Psoas muscle (tissue), 8 donors: ENCODE results near the gene PDE6G. TPM values are rescaled to one million over a fixed set of nuclear protein-coding genes. Genes with fewer than 3 reads are reported as not detected.

Experiments
- ATAC-seq, 4 donors: fragments of 200-7000 bp; cut with Tn5 transposase; one replicate each; pipeline ENCODE4 v1.9.1; 2020; ENCODE audit warnings: moderate library complexity in 3 of 4, mild to moderate bottlenecking in 2 of 4
- DNase-seq, 2 donors: peaks; one replicate each; pipeline ENCODE4 v3.0.0-alpha.2; 2020
- H3K27ac ChIP-seq: fragments of 200-600 bp; one replicate; pipeline ENCODE4 v1.8.0; 2022
- H3K27me3 ChIP-seq, 3 donors: fragments of 200-600 bp in 1 of 3; one replicate each; pipeline versions ENCODE4 v1.6.1 to v1.8.0; 2013 to 2022; ENCODE audit warnings: low read length in 2 of 3, mild to moderate bottlenecking in 2 of 3, moderate library complexity in 1 of 3; ENCODE audit not compliant: insufficient read depth in 3 of 3
- H3K36me3 ChIP-seq, 2 donors: fragments of 200-600 bp in 1 of 2; one replicate each; pipeline versions ENCODE4 v1.6.1 to v1.8.0; 2013 to 2022; ENCODE audit warnings: low read depth in 1 of 2, mild to moderate bottlenecking in 1 of 2, moderate library complexity in 1 of 2; ENCODE audit not compliant: insufficient read depth in 1 of 2
- H3K4me1 ChIP-seq: fragments of 200-600 bp; one replicate; pipeline ENCODE4 v1.8.0; 2022
- H3K4me3 ChIP-seq: fragments of 200-600 bp; one replicate; pipeline ENCODE4 v1.8.0; 2022; ENCODE audit warnings: mild to moderate bottlenecking
- H3K9me3 ChIP-seq: fragments of 200-600 bp; one replicate; pipeline ENCODE4 v1.8.0; 2022
- CTCF ChIP-seq: fragments of 200-600 bp; IDR thresholded peaks from one replicate; pipeline ENCODE4 v1.8.0; 2022; ENCODE audit warnings: antibody characterized with exemption
- WGBS, 3 donors: extraction: QIAGEN DNeasy Blood & Tissue Kit; methylation state at CpG; one replicate each; pipeline versions ENCODE4 v1.1.6 to v1.1.7; 2013; 5-methylcytosine and 5-hydroxymethylcytosine counted together
- intact Hi-C, 2 donors: fragments of 100-400 bp; cut with DNase I; formaldehyde crosslinking; loops; one replicate each; pipeline versions ENCODE4 v1.11.0 to v1.14.2; 2022
- polyA plus RNA-seq, 3 donors: library from polyadenylated mRNA; stranded (reverse); fragments of 200-250 nt; gene quantifications; one replicate each; pipeline ENCODE4 v1.2.3, GENCODE V29; 2013
- total RNA-seq, 4 donors: library from RNA; stranded (reverse); fragmentation: NEBNext Ultra II Directional in 2 of 4; extraction: Animal tissue kit (Norgen Biotek cat#: 25700) in 2 of 4; gene quantifications; one replicate each; pipeline versions ENCODE4 v1.2.1 to v1.2.4, GENCODE V29; 2021 to 2023
- donor health status: healthy with polysubstance abuse.
- donor health status: DM: no; HTN: no; CAD: no; lungs with moderate emphysema.
- donor health status: Bipolar disorder and iron deficiency.
- donor health status: healthy.
- donor health status: DM: yes; HTN: yes; CAD: no.
- donor health status: DM: no; HTN: no; CAD: no.
- donor health status: DM: no; HTN: no; CAD: no.
- donor health status: DM: yes; HTN: yes; CAD: no.

PDE6G gene
- total and polyA plus RNA-seq, 7 donors = 0.25 to 1.5 (median 0.60) TPM; not detected in 3

- H3K36me3 ChIP-seq = no peaks in the 10 kb centered on the region
- ATAC-seq (no peak), DNase-seq (no peak)
- whole genome bisulfite sequencing, 3 donors = 87 to 91% (median 89%) methylated on average over 15 of the region's 15 CpGs
- H3K27me3 ChIP-seq = peaks cover 0 to 26% (median 14%) of the 10 kb centered on the region in 3 donors
- TF ChIP-seq CTCF = no peak
- intact Hi-C loops = no loop called here
- H3K27ac ChIP-seq = no peak overlapping the region
- no peaks in the 10 kb centered on the region for H3K9me3 ChIP-seq
- no peaks in the 10 kb centered on the region for H3K4me1 ChIP-seq
- H3K4me3 ChIP-seq = no peak overlapping the region
These were observed 11.8 kb downstream of the PDE6G start for GRCh38 chr17:81644496-81644895.

DNA sequence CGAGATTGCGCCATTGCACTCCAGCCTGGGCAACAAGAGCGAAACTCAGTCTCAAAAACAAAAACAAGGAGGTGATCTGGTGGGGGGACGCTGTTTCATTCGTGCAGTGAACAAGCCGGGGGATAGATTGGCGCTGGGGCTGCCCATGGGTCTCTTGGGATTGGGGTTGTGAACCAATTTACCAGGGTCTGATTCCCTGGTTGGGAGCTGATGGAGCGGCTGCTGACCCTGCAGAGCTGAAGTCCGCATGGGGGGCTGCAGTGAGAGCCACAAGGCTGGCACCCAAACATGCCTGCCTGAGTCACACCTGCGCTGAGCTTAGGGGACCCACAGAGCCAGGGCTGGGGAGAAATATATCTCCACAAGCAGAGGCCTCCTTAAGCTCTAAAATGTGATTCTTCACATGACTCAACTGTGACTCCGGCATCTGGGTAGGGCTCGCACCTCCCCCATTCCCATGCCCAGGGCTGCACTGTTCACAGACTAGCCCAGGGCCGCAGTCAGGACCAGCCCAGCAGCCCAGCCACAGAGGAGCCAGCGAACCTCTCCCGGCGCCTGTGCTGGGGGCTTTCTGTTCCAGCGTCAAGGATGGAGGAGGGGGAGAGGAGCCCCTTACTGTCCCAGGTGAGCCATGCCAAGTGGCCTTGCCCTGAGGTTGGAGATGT lies 14.4 kb downstream of the PDE6G start:
- 91 to 93% (median 91%) methylated on average over 14 to 17 of the region's 17 CpGs for WGBS, 3 donors
- no peaks in the 10 kb centered on the region for H3K36me3 ChIP-seq
- peaks cover 0 to under 1% (median under 1%) of the 10 kb centered on the region in 3 donors for H3K27me3 ChIP-seq
- no peak for TF ChIP-seq CTCF
- no peak for DNase-seq
- H3K4me3 ChIP-seq = no peak overlapping the region
- intact Hi-C loops = no loop called here
- no peaks in the 10 kb centered on the region for H3K9me3 ChIP-seq
- no peak for ATAC-seq
- H3K4me1 ChIP-seq = peaks cover 7% of the 10 kb centered on the region
- H3K27ac ChIP-seq = no peak overlapping the region

GRCh38 chr17:81640011-81640410 lies 16.3 kb downstream of the PDE6G start:
- DNase-seq (no peak), ATAC-seq (no peak)
- H3K9me3 ChIP-seq = no peaks in the 10 kb centered on the region
- TF ChIP-seq CTCF = no peak
- H3K36me3 ChIP-seq = peaks cover 0 to 5% of the 10 kb centered on the region in 2 donors
- no peak overlapping the region for H3K4me3 ChIP-seq
- intact Hi-C loops = no loop called here
- H3K27me3 ChIP-seq = no peaks in the 10 kb centered on the region
- no peak overlapping the region for H3K27ac ChIP-seq
- 89 to 94% (median 91%) methylated on average over 9 of the region's 9 CpGs for WGBS, 3 donors
- peaks cover 18% of the 10 kb centered on the region for H3K4me1 ChIP-seq

- H3K36me3 ChIP-seq = peaks cover 0 to 5% of the 10 kb centered on the region in 2 donors
- intact Hi-C loops = loop anchor here in 1 of 2 donors (5.0 kb wide), 1 partner anchor 44 kb away; the partner anchor contains the start of genes ARL16 and HGS
- 76 to 84% (median 83%) methylated on average over 4 of the region's 4 CpGs for WGBS, 3 donors
These were observed 17.7 kb downstream of the PDE6G start for GRCh38 chr17:81638683-81639082.

More at GRCh38 chr17:81638683-81639082, 17.7 kb downstream of the PDE6G start:
- H3K27ac ChIP-seq = no peak overlapping the region
- DNase-seq (no peak), ATAC-seq (no peak)
- no peaks in the 10 kb centered on the region for H3K9me3 ChIP-seq
- TF ChIP-seq CTCF = no peak
- no peak overlapping the region for H3K4me3 ChIP-seq
- peaks cover 31% of the 10 kb centered on the region for H3K4me1 ChIP-seq
- no peaks in the 10 kb centered on the region for H3K27me3 ChIP-seq
